LNCaP clone FGC (cell line): ENCODE measurements around the gene MCTP1.
"Not testable (repeated sequence)": the region's sequence is repeated elsewhere in the genome, so short reads cannot be mapped to it uniquely, and the experiment has no call there.

Experiments
- DNase-seq: peaks from one replicate; pipeline ENCODE4 v3.0.0-alpha.2; 2011; ENCODE audit warnings: low read depth
- H3K4me3 ChIP-seq: 2 replicates; pipeline ENCODE4 v1.5.1; 2011; ENCODE audit warnings: mild to moderate bottlenecking, low read depth, low read length, control low read depth
- CTCF ChIP-seq: IDR thresholded peaks from 2 replicates; pipeline ENCODE4 v1.5.1; 2012; ENCODE audit warnings: mild to moderate bottlenecking; ENCODE audit not compliant: control insufficient read depth, insufficient read depth; ENCODE audit errors: extremely low read depth

MCTP1 gene

GRCh38 chr5:94972268-94972667 lies 312.6 kb downstream of the MCTP1 start:
- no peak for DNase-seq
- H3K4me3 ChIP-seq: no peak overlapping the region
- TF ChIP-seq CTCF: no peak

- TF ChIP-seq CTCF: peak; percentile 70
- DNase-seq: peak; percentile 46
- no peak overlapping the region for H3K4me3 ChIP-seq
These were observed 315.7 kb downstream of the MCTP1 start for GRCh38 chr5:94969174-94969573.

GRCh38 chr5:94968507-94969095 lies 316.3 kb downstream of the MCTP1 start:
- H3K4me3 ChIP-seq: no peak overlapping the region
- TF ChIP-seq CTCF: peak; percentile 53
- DNase-seq: peak; percentile 66

GRCh38 chr5:94967525-94967924 lies 317.4 kb downstream of the MCTP1 start:
- TF ChIP-seq CTCF: no peak
- no peak for DNase-seq

GRCh38 chr5:94959279-94959678 lies 325.6 kb downstream of the MCTP1 start:
- not testable (repeated sequence) for H3K4me3 ChIP-seq, DNase-seq

More at GRCh38 chr5:94967525-94967924, 317.4 kb downstream of the MCTP1 start:
- H3K4me3 ChIP-seq: no peak overlapping the region

GRCh38 chr5:94945656-94946055 lies 339.2 kb downstream of the MCTP1 start:
- TF ChIP-seq CTCF: no peak
- no peak for DNase-seq
- no peak overlapping the region for H3K4me3 ChIP-seq

- no peak for DNase-seq
- no peak overlapping the region for H3K4me3 ChIP-seq
- TF ChIP-seq CTCF: no peak
These were observed 340.7 kb downstream of the MCTP1 start for GRCh38 chr5:94944160-94944559.
